HEK293 (cell line): ENCODE measurements around the gene TIMM17A.

Source experiments
- GLI4 ChIP-seq: fragments of 450-650 bp; formaldehyde crosslinking; IDR thresholded peaks from 2 replicates; pipeline ENCODE4 v1.5.1; 2016; ENCODE audit warnings: missing biosample characterization, missing genetic modification characterization
- HIC1 ChIP-seq: fragments of 450-650 bp; formaldehyde crosslinking; IDR thresholded peaks from 2 replicates; pipeline ENCODE4 v1.5.1; 2016; ENCODE audit warnings: missing biosample characterization, missing genetic modification characterization
- SCRT2 ChIP-seq: fragments of 450-650 bp; formaldehyde crosslinking; IDR thresholded peaks from 2 replicates; pipeline ENCODE4 v1.5.1; 2016; ENCODE audit warnings: missing biosample characterization, missing genetic modification characterization
- SP3 ChIP-seq: fragments of 450-650 bp; formaldehyde crosslinking; IDR thresholded peaks from 2 replicates; pipeline ENCODE4 v1.5.1; 2016; ENCODE audit warnings: missing biosample characterization, missing genetic modification characterization
- ZBTB1 ChIP-seq: fragments of 450-650 bp; formaldehyde crosslinking; IDR thresholded peaks from 2 replicates; pipeline ENCODE4 v1.5.1; 2016; ENCODE audit warnings: missing biosample characterization, missing genetic modification characterization
- ZBTB10 ChIP-seq: fragments of 450-650 bp; formaldehyde crosslinking; IDR thresholded peaks from 2 replicates; pipeline ENCODE4 v1.5.1; 2016; ENCODE audit warnings: missing biosample characterization, missing genetic modification characterization
- ZBTB20 ChIP-seq: fragments of 450-650 bp; formaldehyde crosslinking; IDR thresholded peaks from 2 replicates; pipeline ENCODE4 v1.5.1; 2016; ENCODE audit warnings: missing biosample characterization, missing genetic modification characterization
- ZFP41 ChIP-seq: fragments of 450-650 bp; formaldehyde crosslinking; IDR thresholded peaks from 2 replicates; pipeline ENCODE4 v1.5.1; 2016; ENCODE audit warnings: missing biosample characterization, missing genetic modification characterization, borderline replicate concordance
- ZFP69B ChIP-seq: fragments of 450-650 bp; formaldehyde crosslinking; IDR thresholded peaks from 2 replicates; pipeline ENCODE4 v1.5.1; 2016; ENCODE audit warnings: missing biosample characterization, missing genetic modification characterization
- ZNF140 ChIP-seq: fragments of 450-650 bp; formaldehyde crosslinking; IDR thresholded peaks from 2 replicates; pipeline ENCODE4 v1.5.1; 2016; ENCODE audit warnings: missing biosample characterization, missing genetic modification characterization
- ZNF26 ChIP-seq: fragments of 450-650 bp; formaldehyde crosslinking; IDR thresholded peaks from 2 replicates; pipeline ENCODE4 v1.5.1; 2016; ENCODE audit warnings: missing biosample characterization, missing genetic modification characterization
- ZNF433 ChIP-seq: fragments of 450-650 bp; formaldehyde crosslinking; IDR thresholded peaks from 2 replicates; pipeline ENCODE4 v1.5.1; 2016; ENCODE audit warnings: missing biosample characterization, missing genetic modification characterization, low read depth
- ZNF48 ChIP-seq: fragments of 450-650 bp; formaldehyde crosslinking; IDR thresholded peaks from 2 replicates; pipeline ENCODE4 v1.5.1; 2016; ENCODE audit warnings: missing biosample characterization, missing genetic modification characterization
- ZNF510 ChIP-seq: fragments of 450-650 bp; formaldehyde crosslinking; IDR thresholded peaks from 2 replicates; pipeline ENCODE4 v1.5.1; 2018; ENCODE audit warnings: mild to moderate bottlenecking, missing genetic modification characterization, missing biosample characterization; ENCODE audit not compliant: insufficient replicate concordance
- ZNF624 ChIP-seq: fragments of 450-650 bp; formaldehyde crosslinking; IDR thresholded peaks from 2 replicates; pipeline ENCODE4 v1.5.1; 2017; ENCODE audit warnings: missing biosample characterization, missing genetic modification characterization
- ZNF626 ChIP-seq: fragments of 450-650 bp; sonication (Bioruptor Pico); formaldehyde crosslinking; IDR thresholded peaks from 2 replicates; pipeline ENCODE4 v1.5.1; 2018; ENCODE audit warnings: missing biosample characterization, missing genetic modification characterization, inconsistent platforms
- ZNF791 ChIP-seq: fragments of 450-650 bp; formaldehyde crosslinking; IDR thresholded peaks from 2 replicates; pipeline ENCODE4 v1.5.1; 2016; ENCODE audit warnings: missing biosample characterization, missing genetic modification characterization
- TF ChIP-seq, protein P1 (sequence below): fragments of 450-650 bp; formaldehyde crosslinking; IDR thresholded peaks from 2 replicates; pipeline ENCODE4 v1.5.0; 2017; ENCODE audit warnings: missing biosample characterization, missing genetic modification characterization, borderline replicate concordance
- TF ChIP-seq, protein P2 (sequence below): fragments of 450-650 bp; formaldehyde crosslinking; IDR thresholded peaks from 2 replicates; pipeline ENCODE4 v1.5.1; 2016; ENCODE audit warnings: missing biosample characterization, missing genetic modification characterization
- TF ChIP-seq, protein P3 (sequence below): fragments of 450-650 bp; formaldehyde crosslinking; IDR thresholded peaks from 2 replicates; pipeline ENCODE4 v1.5.1; 2017; ENCODE audit warnings: missing biosample characterization, missing genetic modification characterization

The TIMM17A gene

DNA sequence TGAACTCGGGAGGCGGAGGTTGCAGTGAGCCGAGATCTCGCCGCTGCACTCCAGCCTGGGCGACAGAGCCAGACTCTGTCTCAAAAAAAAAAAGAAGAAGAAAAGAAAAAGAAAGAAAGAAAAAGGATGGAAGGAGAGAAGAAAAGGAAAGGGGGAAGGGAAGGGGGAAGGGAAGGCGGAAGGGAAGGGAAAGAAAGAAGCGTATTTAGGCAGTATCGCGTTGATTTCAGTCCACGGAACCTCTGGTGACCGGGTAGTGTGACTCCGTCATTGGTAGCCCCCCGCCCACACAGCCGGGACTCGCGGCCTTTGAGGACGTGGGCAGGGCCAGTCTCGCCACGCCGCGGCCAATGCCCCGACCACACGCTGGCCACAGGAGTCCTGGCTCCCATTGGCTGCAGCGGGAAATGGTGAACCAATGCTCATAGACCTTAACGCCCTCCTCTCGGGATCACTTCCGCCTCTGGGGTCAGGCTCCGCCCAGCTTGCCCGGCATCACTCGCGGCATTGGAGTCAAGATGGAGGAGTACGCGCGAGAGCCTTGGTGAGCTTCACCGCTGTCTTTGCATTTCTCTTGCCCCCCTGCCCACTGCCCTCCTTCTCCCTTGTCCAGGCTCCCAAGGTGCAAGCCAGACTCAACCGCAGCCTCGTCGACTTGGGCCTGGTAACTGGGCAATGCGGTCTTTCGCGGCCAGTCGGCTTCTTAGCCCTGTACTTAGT is at the start of gene TIMM17A (continued):
- TF ChIP-seq GLI4 (0 out of 2 replicates have a peak, but pooled peaks have one; percentile 37), SCRT2 (tag by site-specific recombination) (no peak), ZNF510 (tag by site-specific recombination) (no peak), ZNF48 (no peak), ZNF791 (tag by site-specific recombination) (no peak), ZNF433 (tag by site-specific recombination) (no peak; the same call in 1 of the 2 replicates), ZFP69B (peak; percentile 60; the same call in 1 of the 2 replicates), ZBTB1 (tag by site-specific recombination) (no peak), ZNF626 (no peak), ZFP41 (tag by site-specific recombination) (no peak), ZNF26 (tag by site-specific recombination) (no peak), ZBTB10 (tag by site-specific recombination) (peak; percentile 59; the same call in 1 of the 2 replicates), HIC1 (tag by site-specific recombination) (peak; percentile 100), ZBTB20 (tag by site-specific recombination) (peak; percentile 38; the same call in 1 of the 2 replicates), SP3 (tag by site-specific recombination) (peak; percentile 94), ZNF624 (no peak), ZNF140 (tag by site-specific recombination) (no peak)
- TF ChIP-seq, protein P1, sequence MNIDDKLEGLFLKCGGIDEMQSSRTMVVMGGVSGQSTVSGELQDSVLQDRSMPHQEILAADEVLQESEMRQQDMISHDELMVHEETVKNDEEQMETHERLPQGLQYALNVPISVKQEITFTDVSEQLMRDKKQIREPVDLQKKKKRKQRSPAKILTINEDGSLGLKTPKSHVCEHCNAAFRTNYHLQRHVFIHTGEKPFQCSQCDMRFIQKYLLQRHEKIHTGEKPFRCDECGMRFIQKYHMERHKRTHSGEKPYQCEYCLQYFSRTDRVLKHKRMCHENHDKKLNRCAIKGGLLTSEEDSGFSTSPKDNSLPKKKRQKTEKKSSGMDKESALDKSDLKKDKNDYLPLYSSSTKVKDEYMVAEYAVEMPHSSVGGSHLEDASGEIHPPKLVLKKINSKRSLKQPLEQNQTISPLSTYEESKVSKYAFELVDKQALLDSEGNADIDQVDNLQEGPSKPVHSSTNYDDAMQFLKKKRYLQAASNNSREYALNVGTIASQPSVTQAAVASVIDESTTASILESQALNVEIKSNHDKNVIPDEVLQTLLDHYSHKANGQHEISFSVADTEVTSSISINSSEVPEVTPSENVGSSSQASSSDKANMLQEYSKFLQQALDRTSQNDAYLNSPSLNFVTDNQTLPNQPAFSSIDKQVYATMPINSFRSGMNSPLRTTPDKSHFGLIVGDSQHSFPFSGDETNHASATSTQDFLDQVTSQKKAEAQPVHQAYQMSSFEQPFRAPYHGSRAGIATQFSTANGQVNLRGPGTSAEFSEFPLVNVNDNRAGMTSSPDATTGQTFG (tag by site-specific recombination): no peak
- TF ChIP-seq, protein P2, sequence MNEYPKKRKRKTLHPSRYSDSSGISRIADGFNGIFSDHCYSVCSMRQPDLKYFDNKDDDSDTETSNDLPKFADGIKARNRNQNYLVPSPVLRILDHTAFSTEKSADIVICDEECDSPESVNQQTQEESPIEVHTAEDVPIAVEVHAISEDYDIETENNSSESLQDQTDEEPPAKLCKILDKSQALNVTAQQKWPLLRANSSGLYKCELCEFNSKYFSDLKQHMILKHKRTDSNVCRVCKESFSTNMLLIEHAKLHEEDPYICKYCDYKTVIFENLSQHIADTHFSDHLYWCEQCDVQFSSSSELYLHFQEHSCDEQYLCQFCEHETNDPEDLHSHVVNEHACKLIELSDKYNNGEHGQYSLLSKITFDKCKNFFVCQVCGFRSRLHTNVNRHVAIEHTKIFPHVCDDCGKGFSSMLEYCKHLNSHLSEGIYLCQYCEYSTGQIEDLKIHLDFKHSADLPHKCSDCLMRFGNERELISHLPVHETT (tag by site-specific recombination): peak; percentile 71; the same call in 1 of the 2 replicates
- TF ChIP-seq, protein P3, sequence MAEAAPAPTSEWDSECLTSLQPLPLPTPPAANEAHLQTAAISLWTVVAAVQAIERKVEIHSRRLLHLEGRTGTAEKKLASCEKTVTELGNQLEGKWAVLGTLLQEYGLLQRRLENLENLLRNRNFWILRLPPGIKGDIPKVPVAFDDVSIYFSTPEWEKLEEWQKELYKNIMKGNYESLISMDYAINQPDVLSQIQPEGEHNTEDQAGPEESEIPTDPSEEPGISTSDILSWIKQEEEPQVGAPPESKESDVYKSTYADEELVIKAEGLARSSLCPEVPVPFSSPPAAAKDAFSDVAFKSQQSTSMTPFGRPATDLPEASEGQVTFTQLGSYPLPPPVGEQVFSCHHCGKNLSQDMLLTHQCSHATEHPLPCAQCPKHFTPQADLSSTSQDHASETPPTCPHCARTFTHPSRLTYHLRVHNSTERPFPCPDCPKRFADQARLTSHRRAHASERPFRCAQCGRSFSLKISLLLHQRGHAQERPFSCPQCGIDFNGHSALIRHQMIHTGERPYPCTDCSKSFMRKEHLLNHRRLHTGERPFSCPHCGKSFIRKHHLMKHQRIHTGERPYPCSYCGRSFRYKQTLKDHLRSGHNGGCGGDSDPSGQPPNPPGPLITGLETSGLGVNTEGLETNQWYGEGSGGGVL (tag by site-specific recombination): no peak
- TF ChIP-seq, all 188 proteins: peak for 57
